GM18868 (cell line): ENCODE data around the gene ZNF619.

Experiments used
- ATAC-seq: cut with Tn5 transposase; IDR thresholded peaks from one replicate; pipeline ENCODE4 v1.9.1; 2021; ENCODE audit warnings: mild to moderate bottlenecking, moderate library complexity; ENCODE audit not compliant: unreplicated experiment

Gene ZNF619

DNA sequence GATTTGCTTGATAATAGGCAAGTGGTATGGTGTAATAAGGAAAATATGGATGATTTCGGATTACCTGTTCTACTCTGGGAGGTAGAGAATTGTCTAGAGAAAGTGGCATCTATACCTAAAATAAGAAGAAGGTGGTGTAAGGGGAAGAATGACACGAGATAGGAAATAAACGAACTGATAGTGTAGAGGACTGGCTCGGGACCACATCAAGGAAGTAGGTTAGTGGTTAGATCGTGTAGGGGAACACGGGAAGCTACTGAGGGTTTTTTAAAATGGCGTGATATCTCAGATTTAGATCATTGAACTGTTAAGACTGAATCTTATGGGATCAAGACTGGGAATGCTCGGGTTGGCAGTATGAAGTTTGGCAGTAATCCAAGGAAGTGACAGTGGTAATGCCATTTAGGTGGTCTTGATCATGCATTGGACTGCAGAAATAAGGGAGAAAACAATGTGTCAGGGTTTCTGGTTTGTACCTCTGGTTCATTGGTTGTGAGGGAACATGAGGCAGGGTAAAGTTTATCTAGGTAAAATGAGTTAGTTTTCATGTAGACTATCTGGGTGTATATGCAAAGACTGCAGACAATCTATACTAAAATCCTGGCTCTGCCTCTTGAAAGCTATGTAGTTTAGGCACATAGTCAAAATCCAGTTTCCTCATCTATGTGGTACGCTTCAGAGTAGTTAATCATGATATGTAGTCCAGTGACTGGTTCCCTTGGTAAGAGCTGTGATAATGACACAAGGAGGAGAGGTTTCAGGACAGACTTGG lies 12.4 kb upstream of the ZNF619 start:
- no peak for ATAC-seq

DNA sequence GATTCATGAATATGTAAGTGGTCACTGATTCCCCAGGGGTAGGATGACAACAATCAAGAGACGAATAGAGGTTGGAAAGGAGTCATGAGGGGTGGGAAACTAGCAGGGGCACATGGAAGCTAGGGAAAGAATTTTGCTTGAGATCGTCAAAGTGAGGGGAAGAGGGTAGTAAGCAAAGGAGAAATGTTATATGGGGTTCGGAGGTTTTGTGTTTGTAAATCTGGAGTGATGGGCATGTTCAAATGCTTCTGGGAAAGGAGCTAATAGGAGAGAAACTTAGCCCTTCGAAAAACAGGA lies 11.9 kb upstream of the ZNF619 start:
- no peak for ATAC-seq

GRCh38 chr3:40465456-40465855 lies 11.5 kb upstream of the ZNF619 start:
- no peak for ATAC-seq

DNA sequence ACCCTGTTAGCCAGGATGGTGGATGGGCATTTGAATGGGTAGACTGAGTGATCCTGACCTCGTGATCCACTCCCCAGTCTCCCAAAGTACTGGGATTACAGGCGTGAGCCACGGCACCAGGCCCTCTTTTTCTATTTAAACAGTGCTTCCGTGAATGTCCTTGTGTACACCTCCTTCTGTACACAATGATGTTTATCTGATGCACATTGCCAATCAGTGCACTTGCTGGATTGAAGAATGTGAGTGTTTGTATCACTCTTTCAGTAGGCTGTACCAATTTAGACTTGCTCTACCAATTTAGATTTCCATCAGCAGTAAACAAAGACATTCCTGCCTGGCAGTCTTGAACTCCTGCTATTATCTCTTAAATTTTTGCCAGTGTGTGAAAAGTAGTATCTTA lies 8.9 kb upstream of the ZNF619 start:
- no peak for ATAC-seq

DNA sequence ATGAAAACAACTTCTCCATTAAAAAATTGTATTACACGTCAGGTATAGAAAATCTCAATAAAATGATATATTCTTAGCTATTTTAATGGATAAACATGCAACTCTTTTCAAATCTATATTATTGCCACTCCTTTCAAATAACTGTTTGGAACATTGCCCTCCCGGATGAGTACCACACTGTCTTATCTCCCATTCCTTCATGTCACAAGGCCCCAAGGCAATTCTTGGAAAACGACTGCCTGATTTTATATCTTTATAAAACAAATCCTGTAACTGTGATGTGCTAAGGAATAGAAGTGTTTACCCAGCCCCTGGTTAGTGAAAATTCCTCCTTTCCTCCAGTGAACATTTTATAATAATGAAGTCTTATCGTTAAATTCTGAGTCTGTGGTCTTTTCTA lies 6.2 kb upstream of the ZNF619 start:
- no peak for ATAC-seq

- ATAC-seq: no peak
These were observed 744 bp downstream of the ZNF619 start for GRCh38 chr3:40477666-40478065.

- no peak for ATAC-seq
These were observed 10.2 kb downstream of the ZNF619 start for GRCh38 chr3:40487172-40487571.

DNA sequence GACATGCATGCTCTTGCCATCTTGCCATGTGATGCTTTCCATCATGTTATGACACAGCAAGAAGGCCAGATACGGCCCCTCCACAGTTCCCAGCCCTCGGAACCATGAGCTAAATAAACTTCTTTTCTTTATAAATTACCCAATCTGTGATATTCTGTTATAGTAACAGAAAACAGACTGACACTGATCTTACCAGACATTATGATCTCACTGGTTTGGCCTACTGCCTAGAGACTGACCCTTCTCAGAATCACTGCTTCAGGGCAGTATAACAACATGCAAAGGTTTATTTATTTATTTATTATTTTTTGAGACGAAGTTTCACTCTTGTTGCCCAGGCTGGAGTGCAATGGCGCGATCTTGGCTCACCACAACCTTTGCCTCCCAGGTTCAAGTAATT lies 14.0 kb downstream of the ZNF619 start:
- no peak for ATAC-seq

GRCh38 chr3:40494698-40495097 lies 17.8 kb downstream of the ZNF619 start:
- ATAC-seq: no peak

DNA sequence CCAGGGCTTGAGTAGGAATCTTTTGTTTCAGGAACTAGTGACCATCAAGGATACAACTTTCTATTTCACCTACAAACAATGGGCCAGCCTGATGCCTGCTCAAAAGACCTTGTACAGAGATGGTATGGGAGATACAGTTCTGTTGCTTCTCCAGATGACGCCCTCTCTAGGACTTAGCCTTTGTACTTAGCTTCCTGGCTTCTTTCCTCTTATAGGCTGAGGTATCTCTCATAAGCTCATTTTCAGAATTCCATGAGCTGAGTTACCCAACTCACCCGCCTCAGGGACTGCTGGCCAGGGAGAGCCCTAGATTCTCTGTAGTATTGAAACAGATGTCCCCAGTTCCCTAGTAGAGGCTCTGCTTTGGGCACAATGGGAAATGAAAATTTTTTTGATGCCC lies 20.4 kb downstream of the ZNF619 start:
- no peak for ATAC-seq

DNA sequence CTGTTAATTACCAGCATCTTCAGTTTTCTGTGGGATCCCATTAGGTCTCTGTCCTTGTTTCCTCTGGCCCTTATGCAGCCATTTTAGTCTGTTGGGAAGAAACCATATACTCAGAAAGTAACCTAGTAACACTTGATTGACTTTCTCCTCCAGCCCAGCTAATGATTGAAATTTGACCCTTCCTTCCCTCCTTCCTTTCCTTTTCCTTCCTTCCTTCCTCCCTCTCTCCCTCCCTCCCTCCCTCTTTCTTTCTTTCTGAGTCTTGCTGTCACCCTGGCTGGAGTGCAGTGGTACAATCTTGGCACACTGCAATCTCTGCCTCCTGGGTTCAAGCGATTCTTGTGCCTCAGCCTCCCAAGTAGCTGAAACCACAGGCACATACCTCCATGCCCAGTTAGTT lies 23.0 kb downstream of the ZNF619 start:
- no peak for ATAC-seq

DNA sequence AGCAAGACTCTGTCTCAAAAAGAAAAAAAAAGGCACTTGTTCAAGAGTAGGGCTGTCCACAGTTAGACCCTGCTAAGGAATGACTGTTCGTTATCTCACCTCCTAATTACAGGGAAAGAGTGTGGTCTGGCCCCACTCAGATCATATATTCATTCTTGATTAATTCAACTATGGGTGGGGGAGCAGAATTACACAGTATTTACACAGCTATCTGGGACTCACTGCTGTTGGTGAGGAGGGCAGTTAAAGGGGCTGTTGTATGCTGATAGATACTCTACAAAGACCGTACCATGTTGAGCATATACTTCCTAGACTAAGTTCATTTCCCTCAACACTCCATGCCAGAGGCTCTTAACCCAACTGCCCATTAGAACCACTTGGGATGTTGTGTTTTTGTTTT lies 25.1 kb downstream of the ZNF619 start:
- no peak for ATAC-seq

DNA sequence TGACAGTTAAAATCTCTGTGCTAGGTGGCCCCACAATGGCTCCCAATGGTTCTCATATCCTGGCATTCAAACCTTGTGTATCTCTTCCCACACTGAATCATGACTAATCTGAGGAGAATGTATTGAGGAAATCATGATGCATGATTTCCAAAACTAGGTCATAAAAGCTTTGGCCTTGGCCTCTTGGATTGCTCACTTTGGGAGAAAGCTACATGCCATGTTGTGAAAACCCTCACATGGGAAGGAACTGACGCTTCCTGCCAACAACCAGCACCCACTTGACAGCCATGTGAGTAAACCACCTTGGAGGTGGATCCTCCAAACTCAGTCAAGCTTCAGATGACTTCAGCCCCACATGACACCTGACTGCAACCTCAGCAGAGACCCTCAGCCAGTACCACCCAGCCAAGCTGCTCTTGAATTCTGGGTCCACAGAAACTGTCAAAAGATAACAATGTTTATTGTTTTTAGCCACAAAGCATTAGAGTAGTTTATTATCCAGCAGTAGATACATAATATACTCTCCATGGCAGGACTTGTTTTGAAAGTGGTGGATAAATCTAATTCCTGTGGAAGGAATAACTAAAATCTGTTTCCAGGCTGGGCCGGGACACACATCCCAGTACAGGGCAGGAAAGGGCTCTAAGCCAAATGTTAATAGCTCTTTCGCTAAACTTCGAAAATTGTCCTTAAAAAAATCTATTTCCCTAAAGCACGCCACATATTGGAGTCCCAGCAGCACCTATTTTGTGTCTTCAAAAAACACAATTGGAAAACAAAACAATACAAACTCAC lies 27.9 kb downstream of the ZNF619 start:
- ATAC-seq: no peak

DNA sequence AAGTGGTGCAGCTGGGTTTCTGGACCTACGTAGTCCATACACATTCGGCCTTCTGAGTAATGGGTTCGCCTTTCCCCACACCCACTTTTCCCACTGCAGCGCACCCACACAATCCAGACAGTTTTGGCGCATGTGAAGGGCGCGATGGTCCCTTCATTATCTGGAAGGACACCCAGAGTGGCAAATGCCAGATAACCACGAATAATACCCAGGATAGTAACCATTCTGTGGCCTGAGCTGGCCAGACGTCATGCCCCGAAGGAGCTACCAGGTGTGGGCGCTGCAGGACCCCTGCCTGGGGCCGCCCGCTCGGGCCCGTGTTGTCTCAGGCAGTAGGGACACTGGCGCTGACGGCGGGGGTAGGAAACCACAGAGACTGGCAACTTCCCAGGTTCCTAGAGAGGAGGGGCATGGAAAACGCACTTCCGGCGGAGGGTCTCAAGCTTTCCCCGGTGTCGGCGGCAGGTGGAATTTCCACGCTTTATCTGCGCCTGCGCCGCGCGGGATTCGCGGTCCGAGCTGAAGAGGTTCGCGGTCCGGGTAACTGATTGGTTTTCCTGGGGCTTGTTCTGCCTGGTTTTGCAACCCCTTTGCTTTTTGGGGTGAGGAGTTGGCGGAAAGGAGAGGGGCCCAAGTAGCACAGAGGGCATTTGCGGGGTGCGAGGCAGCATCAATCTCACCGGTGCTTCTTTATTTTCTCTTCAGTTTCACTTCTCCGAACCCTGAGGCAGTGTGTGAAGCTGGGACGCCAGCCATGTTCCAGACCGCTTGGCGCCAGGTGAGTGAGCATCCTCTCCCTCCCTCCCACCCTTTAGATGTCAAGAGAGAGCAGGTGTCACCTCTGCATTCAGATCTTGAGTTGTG lies 28.9 kb downstream of the ZNF619 start, which contains the start of gene ZNF620:
Gene ZNF620, plus strand, starts transcription at position 441 of the 864 bp plus-strand sequence. Its CDS starts 314 bp downstream, at position 755.
- ATAC-seq: peak; percentile 84

GRCh38 chr3:40511031-40511718 lies 34.3 kb downstream of the ZNF619 start:
- ATAC-seq: no peak

- ATAC-seq: no peak
These were observed 39.3 kb downstream of the ZNF619 start for GRCh38 chr3:40516201-40516600.

- ATAC-seq: no peak
These were observed 41.1 kb downstream of the ZNF619 start for GRCh38 chr3:40518067-40518466.

- no peak for ATAC-seq
These were observed 41.9 kb downstream of the ZNF619 start for GRCh38 chr3:40518848-40519247.

DNA sequence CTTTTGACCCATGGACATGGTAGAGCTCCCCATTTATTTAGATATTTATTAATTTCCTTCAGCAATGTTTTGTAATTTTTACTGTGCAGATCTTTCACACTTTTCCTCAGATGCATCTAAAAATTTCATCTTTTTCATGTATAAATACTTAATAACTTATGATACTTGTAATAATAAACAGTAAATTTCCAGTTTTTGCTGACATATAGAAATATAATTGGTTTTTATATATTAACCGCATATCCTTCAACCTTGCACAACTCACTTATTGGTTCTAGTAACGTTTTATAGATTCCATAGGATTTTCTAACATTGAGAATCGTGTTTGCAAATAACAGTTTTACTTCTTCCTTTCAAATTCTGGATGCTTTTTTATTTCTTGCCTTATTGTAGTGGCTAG lies 44.3 kb downstream of the ZNF619 start:
- ATAC-seq: no peak

DNA sequence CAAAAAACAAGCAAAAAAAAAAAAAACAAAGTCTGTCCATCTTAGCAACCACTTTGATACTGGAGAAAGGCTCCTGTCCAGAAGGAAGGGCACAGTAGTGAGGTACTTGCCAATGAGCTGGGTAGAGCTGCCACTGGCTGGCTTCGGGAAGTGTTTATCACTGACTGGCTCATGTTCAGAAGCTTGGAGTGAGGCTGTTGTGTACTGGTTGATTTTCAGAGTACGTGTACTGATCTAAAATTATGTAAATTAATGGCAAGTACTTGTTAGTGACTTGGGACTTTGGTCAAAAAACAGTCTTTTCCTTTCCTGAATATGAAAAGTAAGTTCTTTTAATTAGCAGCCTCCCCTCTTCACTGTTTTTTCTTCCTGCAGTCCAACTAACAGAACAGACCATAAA lies 46.9 kb downstream of the ZNF619 start:
- ATAC-seq: no peak

DNA sequence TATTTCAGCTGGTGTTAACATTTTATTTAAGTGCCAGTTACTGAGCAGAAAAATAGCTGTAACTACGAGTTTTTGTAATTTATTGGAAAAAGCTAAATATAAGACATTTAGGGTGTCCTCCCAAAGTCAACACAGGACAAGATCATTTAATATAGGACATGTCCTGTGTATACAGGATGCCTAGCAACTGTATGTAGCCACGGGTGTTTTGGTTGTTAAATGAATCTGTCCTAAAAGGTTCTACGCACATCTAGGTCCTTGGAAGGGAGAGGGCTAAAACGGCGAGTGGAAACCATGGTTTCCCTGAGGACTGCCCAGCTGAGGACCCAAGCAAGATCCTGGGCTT lies 47.3 kb downstream of the ZNF619 start:
- no peak for ATAC-seq
